Fibroblast of lung (primary cell): ENCODE results near the gene MDC1.

Experiments used
- EZH2 ChIP-seq: IDR thresholded peaks from 2 replicates; pipeline ENCODE4 v1.5.1; 2012; ENCODE audit warnings: low read length, control low read depth, mild to moderate bottlenecking; ENCODE audit errors: missing control alignments
- TF ChIP-seq, protein P1 (sequence below), 2 donors: IDR thresholded peaks in 1 of 2; conservative IDR thresholded peaks in 1 of 2; 1 replicate in 1 of 2; 2 replicates in 1 of 2; pipeline ENCODE4 v1.5.1; 2011 to 2012; ENCODE audit warnings: low read length in 2 of 2, control low read depth in 1 of 2, inconsistent platforms in 1 of 2, low read depth in 1 of 2, mild to moderate bottlenecking in 1 of 2

DNA sequence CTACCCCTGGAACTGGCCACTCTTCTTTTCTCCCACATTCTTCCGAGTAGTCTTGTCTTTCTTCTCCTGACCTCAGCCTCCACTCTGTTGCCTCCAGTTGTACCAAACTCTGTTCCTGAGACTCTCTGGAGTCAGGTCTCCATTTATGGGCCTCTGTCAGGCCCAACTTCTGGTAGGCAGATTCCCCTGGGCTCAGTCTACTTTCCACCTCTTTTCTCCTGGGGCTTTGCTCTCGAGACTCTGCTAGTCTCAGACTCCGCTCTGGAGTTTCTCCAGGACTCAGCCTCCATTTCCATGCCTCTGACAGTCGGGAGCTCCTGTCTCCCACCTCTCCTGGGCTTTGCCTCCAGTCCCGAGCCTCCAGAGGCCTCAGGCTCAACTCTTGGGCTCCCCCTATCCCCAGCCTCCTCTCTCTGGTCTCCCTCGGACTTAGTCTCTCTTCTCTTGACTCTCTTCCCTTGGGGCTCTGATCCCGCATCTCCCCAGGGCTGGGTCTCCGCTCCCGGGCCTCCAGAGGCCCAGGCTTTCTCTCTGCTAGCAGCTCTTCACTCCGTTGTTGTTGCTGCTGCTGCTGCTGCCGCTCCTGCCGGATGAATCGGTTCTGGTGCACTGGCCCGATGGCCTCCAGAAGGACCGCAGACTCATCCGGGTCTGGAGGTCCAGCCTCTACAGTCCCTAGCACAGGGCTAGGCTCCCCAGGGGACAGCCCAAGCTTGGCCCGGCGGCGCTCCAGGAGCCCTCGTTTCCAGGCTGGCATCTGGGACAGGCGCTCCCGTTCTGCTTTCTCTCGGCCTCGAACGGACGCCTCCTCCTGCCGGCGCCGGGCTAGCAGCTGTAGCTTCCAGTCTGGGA is 31.7 kb downstream of the MDC1 start:
- TF ChIP-seq, protein P1, sequence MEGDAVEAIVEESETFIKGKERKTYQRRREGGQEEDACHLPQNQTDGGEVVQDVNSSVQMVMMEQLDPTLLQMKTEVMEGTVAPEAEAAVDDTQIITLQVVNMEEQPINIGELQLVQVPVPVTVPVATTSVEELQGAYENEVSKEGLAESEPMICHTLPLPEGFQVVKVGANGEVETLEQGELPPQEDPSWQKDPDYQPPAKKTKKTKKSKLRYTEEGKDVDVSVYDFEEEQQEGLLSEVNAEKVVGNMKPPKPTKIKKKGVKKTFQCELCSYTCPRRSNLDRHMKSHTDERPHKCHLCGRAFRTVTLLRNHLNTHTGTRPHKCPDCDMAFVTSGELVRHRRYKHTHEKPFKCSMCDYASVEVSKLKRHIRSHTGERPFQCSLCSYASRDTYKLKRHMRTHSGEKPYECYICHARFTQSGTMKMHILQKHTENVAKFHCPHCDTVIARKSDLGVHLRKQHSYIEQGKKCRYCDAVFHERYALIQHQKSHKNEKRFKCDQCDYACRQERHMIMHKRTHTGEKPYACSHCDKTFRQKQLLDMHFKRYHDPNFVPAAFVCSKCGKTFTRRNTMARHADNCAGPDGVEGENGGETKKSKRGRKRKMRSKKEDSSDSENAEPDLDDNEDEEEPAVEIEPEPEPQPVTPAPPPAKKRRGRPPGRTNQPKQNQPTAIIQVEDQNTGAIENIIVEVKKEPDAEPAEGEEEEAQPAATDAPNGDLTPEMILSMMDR (conservative IDR thresholded peaks at IDR 0.05 in 1 of 2, IDR thresholded peaks at IDR 0.05 in 1 of 2; ENCODE audit: low read depth in 1 of 2, low read length in 2 of 2) = peak in 1 of 2 donors; percentile 39
- TF ChIP-seq EZH2 = no peak
